ENCODE results near the gene DGKI. TPM values are rescaled to one million over a fixed set of nuclear protein-coding genes. Genes with fewer than 3 reads are reported as not detected.

Gene DGKI
- total and polyA plus RNA-seq, 2 of the 4 experiments (the other 2 are of a cell fraction), result 3.9 to 15.8 TPM

GRCh38 chr7:137828456-137828855, 18.3 kb downstream of the DGKI start:
- ChIA-PET POLR2A (ENCODE audit: unreplicated experiment) (no interaction called here), CTCF (no interaction called here)
- Histone ChIP-seq H2AFZ (replicated peaks; ENCODE audit: low read length, poor library complexity) (no peak overlapping the region), H4K8ac (ENCODE audit: low read depth in 2 of 2, low read length in 2 of 2) (no peak overlapping the region), H3K27ac (ENCODE audit: insufficient read depth, low read length) (no peak overlapping the region), H3K9me3 (ENCODE audit: control insufficient read depth, insufficient read depth, low read length) (peaks cover 10% of the 10 kb centered on the region), H2BK20ac (ENCODE audit: low read depth, low read length) (no peak overlapping the region), H4K5ac (ENCODE audit: low read depth, low read length) (no peak overlapping the region), H3K9ac (ENCODE audit: low read depth, low read length) (no peak overlapping the region), H3K4me3 (ENCODE audit: insufficient read depth, low read depth, low read length) (no peak overlapping the region), H3K9me1 (ENCODE audit: insufficient read depth, low read length) (peaks cover 4% of the 10 kb centered on the region), H2BK120ac (ENCODE audit: low read depth, low read length) (no peak overlapping the region), H3K4ac (ENCODE audit: low read depth, low read length) (no peak overlapping the region), H3K18ac (ENCODE audit: low read depth, low read length) (no peak overlapping the region), H4K91ac (ENCODE audit: insufficient read depth, low read depth, low read length) (no peak overlapping the region), H3K4me1 (ENCODE audit: control insufficient read depth, insufficient read depth, low read length) (no peaks in the 10 kb centered on the region), H3K56ac (ENCODE audit: extremely low read depth, insufficient read depth, low read length) (no peak overlapping the region), H3K14ac (replicated peaks; ENCODE audit: low read depth, low read length) (no peak overlapping the region), H3K36me3 (ENCODE audit: control insufficient read depth, insufficient read depth, low read length) (0 out of 2 replicates have a peak, but pooled peaks cover under 1% of the 10 kb centered on the region), H2BK5ac (ENCODE audit: low read depth, low read length, poor library complexity, severe bottlenecking) (no peak overlapping the region), H3K23ac (ENCODE audit: low read depth, low read length) (no peak overlapping the region), H4K20me1 (ENCODE audit: insufficient read depth, low read length) (no peaks in the 10 kb centered on the region), H3K27me3 (ENCODE audit: control insufficient read depth, insufficient read depth, low read length) (no peaks in the 10 kb centered on the region), H2AK9ac (replicated peaks; ENCODE audit: low read depth, low read length, poor library complexity) (no peak overlapping the region), H3K4me2 (ENCODE audit: low read depth, low read length) (no peak overlapping the region), H2BK15ac (ENCODE audit: low read depth, low read length) (no peak overlapping the region), H2AK5ac (ENCODE audit: low read depth, low read length) (no peak overlapping the region), H3K79me1 (ENCODE audit: low read depth in 1 of 2, low read length in 2 of 2) (no peaks in the 10 kb centered on the region; a peak in 1 of 4 replicates)
- intact Hi-C loops (cut with micrococcal nuclease) (no loop called here), dilution Hi-C loops (cut with HindIII; ENCODE audit: low sequenced_read_pairs, unreplicated experiment) (no loop called here), in situ Hi-C loops (cut with MboI; ENCODE audit: low sequenced_read_pairs) (no loop called here)
- no peak for DNase-seq
- no peak for ATAC-seq (ENCODE audit: low read depth)
- BruUV-seq (replicated peaks), result no TSS peak
- 100% methylated on average over 1 of the region's 1 CpG; no CpG with 5 or more reads in 1 of the 2 experiments for WGBS, 2 experiments (ENCODE audit: extremely low coverage in 2 of 2, insufficient read length in 1 of 2)
- TF ChIP-seq RCOR1 (IDR thresholded peaks at IDR 0.05; ENCODE audit: insufficient replicate concordance, low read length), result no peak
